Colonic mucosa (tissue), 4 donors: ENCODE data around the gene TNS4. TPM values are rescaled to one million over a fixed set of nuclear protein-coding genes. Genes with fewer than 3 reads are reported as not detected.
A peak's percentile ranks its signal among the peaks of the same experiment; 100 is the strongest.

ENCODE experiments used
- DNase-seq: peaks from one replicate; pipeline ENCODE4 v3.0.0-alpha.2; 2020
- H3K27ac ChIP-seq: fragments of 200-600 bp; one replicate; pipeline ENCODE4 v1.8.0; 2021
- H3K27me3 ChIP-seq: fragments of 200-600 bp; one replicate; pipeline ENCODE4 v1.8.0; 2021
- H3K36me3 ChIP-seq: fragments of 200-600 bp; one replicate; pipeline ENCODE4 v1.8.0; 2021
- H3K4me1 ChIP-seq: fragments of 200-600 bp; one replicate; pipeline ENCODE4 v1.8.0; 2021; ENCODE audit warnings: mild to moderate bottlenecking
- H3K4me3 ChIP-seq: fragments of 200-600 bp; one replicate; pipeline ENCODE4 v1.8.0; 2021
- H3K9ac ChIP-seq, 2 donors: one replicate each; pipeline ENCODE4 v1.7.0; 2013; ENCODE audit warnings: control low read depth in 2 of 2, low read depth in 2 of 2, low read length in 2 of 2
- H3K9me3 ChIP-seq: fragments of 200-600 bp; one replicate; pipeline ENCODE4 v1.8.0; 2021
- intact Hi-C: fragments of 100-400 bp; cut with DNase I; formaldehyde crosslinking; loops from one replicate; pipeline ENCODE4 v1.14.1; 2022
- total RNA-seq, 2 donors: library from RNA; stranded (reverse); fragmentation: NEBNext Ultra II Directional in 1 of 2; extraction: Animal tissue kit (Norgen Biotek cat#: 25700) in 1 of 2; gene quantifications; one replicate each; pipeline ENCODE4 v1.2.1, GENCODE V29; 2021
- TF ChIP-seq, protein P1 (sequence below): fragments of 200-600 bp; IDR thresholded peaks from one replicate; pipeline ENCODE4 v1.8.0; 2022; ENCODE audit warnings: antibody characterized with exemption, mild to moderate bottlenecking
- donor health status: healthy.
- donor health status: DM: no; HTN: no; CAD: no.
- donor health status: DM: no; HTN: no; CAD: no.

The TNS4 gene
- total RNA-seq, 2 donors from 2014 or later: 8.8 to 20.4 TPM

DNA sequence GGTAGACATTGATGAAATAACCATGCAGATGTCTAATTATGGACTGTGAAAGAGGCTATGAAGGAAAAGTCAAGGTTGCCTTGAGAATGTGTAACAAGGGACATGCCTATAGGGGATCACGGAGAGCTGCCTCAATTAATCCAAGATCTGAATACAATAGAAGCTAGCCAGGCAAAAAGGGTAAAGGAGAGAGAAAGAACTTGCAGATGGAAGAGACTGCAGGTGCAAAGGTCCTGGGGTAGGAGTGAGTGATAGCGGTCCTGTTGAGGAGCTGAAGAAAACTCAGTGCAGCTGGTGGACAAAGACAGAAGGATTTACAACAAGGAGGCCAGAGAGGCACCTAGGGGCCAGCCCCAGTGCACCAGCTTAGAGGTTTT, 15.9 kb upstream of the TNS4 start:
- Histone ChIP-seq H3K4me3 (no peak overlapping the region), H3K9ac (no peak overlapping the region), H3K9me3 (no peaks in the 10 kb centered on the region), H3K27me3 (no peaks in the 10 kb centered on the region), H3K27ac (peak overlapping the region; percentile 14), H3K4me1 (peaks cover 18% of the 10 kb centered on the region), H3K36me3 (no peaks in the 10 kb centered on the region)
- DNase-seq: no peak
- TF ChIP-seq, protein P1, sequence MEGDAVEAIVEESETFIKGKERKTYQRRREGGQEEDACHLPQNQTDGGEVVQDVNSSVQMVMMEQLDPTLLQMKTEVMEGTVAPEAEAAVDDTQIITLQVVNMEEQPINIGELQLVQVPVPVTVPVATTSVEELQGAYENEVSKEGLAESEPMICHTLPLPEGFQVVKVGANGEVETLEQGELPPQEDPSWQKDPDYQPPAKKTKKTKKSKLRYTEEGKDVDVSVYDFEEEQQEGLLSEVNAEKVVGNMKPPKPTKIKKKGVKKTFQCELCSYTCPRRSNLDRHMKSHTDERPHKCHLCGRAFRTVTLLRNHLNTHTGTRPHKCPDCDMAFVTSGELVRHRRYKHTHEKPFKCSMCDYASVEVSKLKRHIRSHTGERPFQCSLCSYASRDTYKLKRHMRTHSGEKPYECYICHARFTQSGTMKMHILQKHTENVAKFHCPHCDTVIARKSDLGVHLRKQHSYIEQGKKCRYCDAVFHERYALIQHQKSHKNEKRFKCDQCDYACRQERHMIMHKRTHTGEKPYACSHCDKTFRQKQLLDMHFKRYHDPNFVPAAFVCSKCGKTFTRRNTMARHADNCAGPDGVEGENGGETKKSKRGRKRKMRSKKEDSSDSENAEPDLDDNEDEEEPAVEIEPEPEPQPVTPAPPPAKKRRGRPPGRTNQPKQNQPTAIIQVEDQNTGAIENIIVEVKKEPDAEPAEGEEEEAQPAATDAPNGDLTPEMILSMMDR: no peak
- intact Hi-C loops: no loop called here

DNA sequence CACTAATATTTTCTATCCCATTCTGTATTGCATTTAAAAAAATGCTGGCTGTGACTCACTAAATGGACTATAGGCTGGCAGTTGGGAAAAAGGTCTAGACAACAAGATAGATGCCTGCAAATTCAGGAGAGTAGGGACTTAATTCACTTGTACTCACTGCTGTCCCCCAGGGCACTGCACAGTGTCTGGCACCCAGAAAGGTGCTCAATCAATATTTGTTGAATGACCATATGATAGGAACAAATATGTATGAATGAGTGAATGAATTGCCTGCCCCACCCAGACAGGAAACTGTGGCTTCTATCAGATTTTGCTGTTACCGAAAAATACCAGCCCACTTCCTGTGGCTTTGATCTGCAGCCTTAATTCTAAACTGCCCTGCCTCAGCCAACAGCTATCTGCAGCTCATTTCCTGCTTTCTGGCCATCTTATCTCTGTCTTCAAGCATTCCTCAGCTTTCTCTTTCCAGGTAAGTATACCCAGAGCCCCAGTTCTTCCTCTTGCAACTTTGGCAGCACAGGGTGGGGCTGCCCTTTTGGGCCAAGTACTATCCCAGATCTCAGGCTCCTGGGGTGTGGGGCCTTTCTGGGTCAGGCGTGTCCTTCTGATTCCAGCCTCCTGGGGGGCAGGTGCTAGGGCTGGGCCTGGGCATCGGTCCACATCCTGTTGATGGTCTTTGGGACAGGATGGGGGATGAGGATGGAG, 15.3 kb upstream of the TNS4 start:
- H3K9ac ChIP-seq: no peak overlapping the region
- H3K9me3 ChIP-seq: no peaks in the 10 kb centered on the region
- no peaks in the 10 kb centered on the region for H3K27me3 ChIP-seq
- peak; percentile 67 for DNase-seq
- intact Hi-C loops: no loop called here
- H3K27ac ChIP-seq: peak overlapping the region; percentile 14
- H3K36me3 ChIP-seq: no peaks in the 10 kb centered on the region
- TF ChIP-seq, protein P1: no peak
- peaks cover 18% of the 10 kb centered on the region for H3K4me1 ChIP-seq
- H3K4me3 ChIP-seq: no peak overlapping the region

GRCh38 chr17:40515491-40516041, 14.1 kb upstream of the TNS4 start:
- Histone ChIP-seq H3K27ac (no peak overlapping the region), H3K4me1 (peaks cover 18% of the 10 kb centered on the region), H3K9ac (no peak overlapping the region), H3K27me3 (no peaks in the 10 kb centered on the region), H3K9me3 (no peaks in the 10 kb centered on the region), H3K4me3 (no peak overlapping the region), H3K36me3 (no peaks in the 10 kb centered on the region)
- TF ChIP-seq, protein P1: no peak
- DNase-seq: no peak
- intact Hi-C loops: no loop called here

DNA sequence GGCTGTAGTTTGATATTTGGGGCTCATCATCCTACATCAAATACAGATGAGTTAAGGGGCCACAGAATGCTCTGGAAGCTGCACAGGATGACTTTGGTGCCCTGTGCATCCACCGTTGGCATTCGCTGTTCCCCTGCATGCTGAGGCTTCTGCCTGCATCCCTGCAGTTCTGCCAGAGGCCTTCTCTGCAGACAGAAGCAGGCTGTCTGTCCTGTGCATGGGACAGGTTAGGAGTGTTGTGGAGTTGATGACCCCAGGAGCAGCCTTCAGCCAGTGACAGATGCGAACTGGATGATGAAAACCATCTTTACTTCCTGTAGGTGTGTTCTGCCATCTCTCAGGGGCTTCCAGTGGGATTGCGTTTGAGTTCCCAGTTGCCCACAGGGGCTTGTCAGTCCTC, 13.6 kb upstream of the TNS4 start:
- intact Hi-C loops: no loop called here
- Histone ChIP-seq H3K9me3 (no peaks in the 10 kb centered on the region), H3K27me3 (no peaks in the 10 kb centered on the region), H3K4me3 (no peak overlapping the region), H3K27ac (no peak overlapping the region), H3K36me3 (no peaks in the 10 kb centered on the region), H3K4me1 (peaks cover 18% of the 10 kb centered on the region), H3K9ac (no peak overlapping the region)
- DNase-seq: no peak
- TF ChIP-seq, protein P1: no peak

- H3K27me3 ChIP-seq: no peaks in the 10 kb centered on the region
- DNase-seq: no peak
- TF ChIP-seq, protein P1: no peak
- no peak overlapping the region for H3K4me3 ChIP-seq
- no peaks in the 10 kb centered on the region for H3K9me3 ChIP-seq
- intact Hi-C loops: no loop called here
- no peak overlapping the region for H3K27ac ChIP-seq
- H3K4me1 ChIP-seq: peaks cover 18% of the 10 kb centered on the region
- H3K9ac ChIP-seq: no peak overlapping the region
- no peaks in the 10 kb centered on the region for H3K36me3 ChIP-seq
Observed at GRCh38 chr17:40514013-40514875, 12.8 kb upstream of the TNS4 start.
